ENCODE data around the gene DAPK1.

GRCh38 chr9:87751423-87751822 is 253.8 kb downstream of the DAPK1 start:
- no peak for TF ChIP-seq POLR2A (IDR thresholded peaks at IDR 0.05)
- TF ChIP-seq, protein P1, sequence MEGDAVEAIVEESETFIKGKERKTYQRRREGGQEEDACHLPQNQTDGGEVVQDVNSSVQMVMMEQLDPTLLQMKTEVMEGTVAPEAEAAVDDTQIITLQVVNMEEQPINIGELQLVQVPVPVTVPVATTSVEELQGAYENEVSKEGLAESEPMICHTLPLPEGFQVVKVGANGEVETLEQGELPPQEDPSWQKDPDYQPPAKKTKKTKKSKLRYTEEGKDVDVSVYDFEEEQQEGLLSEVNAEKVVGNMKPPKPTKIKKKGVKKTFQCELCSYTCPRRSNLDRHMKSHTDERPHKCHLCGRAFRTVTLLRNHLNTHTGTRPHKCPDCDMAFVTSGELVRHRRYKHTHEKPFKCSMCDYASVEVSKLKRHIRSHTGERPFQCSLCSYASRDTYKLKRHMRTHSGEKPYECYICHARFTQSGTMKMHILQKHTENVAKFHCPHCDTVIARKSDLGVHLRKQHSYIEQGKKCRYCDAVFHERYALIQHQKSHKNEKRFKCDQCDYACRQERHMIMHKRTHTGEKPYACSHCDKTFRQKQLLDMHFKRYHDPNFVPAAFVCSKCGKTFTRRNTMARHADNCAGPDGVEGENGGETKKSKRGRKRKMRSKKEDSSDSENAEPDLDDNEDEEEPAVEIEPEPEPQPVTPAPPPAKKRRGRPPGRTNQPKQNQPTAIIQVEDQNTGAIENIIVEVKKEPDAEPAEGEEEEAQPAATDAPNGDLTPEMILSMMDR (IDR thresholded peaks at IDR 0.05): no peak

Measured in adrenal gland (tissue), 5 donors.